Thyroid gland (tissue), 4 donors: ENCODE data around the gene TENT5C.

ENCODE experiments used
- CTCF ChIP-seq, 6 experiments: fragments of 200-600 bp in 3 of 6; fragments of 450-650 bp in 3 of 6; sonication (generic) in 3 of 6; IDR thresholded peaks; one replicate each; pipeline ENCODE4 v1.5.1; 2016 to 2019; ENCODE audit warnings: antibody characterized with exemption in 6 of 6, mild to moderate bottlenecking in 2 of 6, inconsistent platforms in 1 of 6, moderate library complexity in 1 of 6
- POLR2A ChIP-seq, 2 donors: fragments of 450-650 bp; IDR thresholded peaks; one replicate each; pipeline ENCODE4 v1.6.1; 2017; ENCODE audit warnings: antibody characterized with exemption in 2 of 2, mild to moderate bottlenecking in 2 of 2, moderate library complexity in 1 of 2

GRCh38 chr1:117580436-117580835 is 25.4 kb upstream of the TENT5C start:
- TF ChIP-seq CTCF (IDR thresholded peaks at IDR 0.05) (no peak), POLR2A (IDR thresholded peaks at IDR 0.05) (no peak)
